HepG2 (cell line): ENCODE data around the gene BLCAP. TPM values are rescaled to one million over a fixed set of nuclear protein-coding genes. Genes with fewer than 3 reads are reported as not detected.

ENCODE experiments used
- ARID5B ChIP-seq: IDR thresholded peaks from 2 replicates; pipeline ENCODE4 v1.4.0; 2020; ENCODE audit warnings: mild to moderate bottlenecking, missing genetic modification reagents
- ATAD3A ChIP-seq: sonication (generic); formaldehyde crosslinking; IDR thresholded peaks from 2 replicates; pipeline ENCODE4 v1.4.0; 2020; ENCODE audit warnings: missing genetic modification reagents
- CBX1 ChIP-seq: IDR thresholded peaks from one replicate; pipeline ENCODE4 v1.6.1; 2016; ENCODE audit warnings: antibody characterized with exemption, low read depth
- CSRNP1 ChIP-seq: sonication (generic); formaldehyde crosslinking; IDR thresholded peaks from 2 replicates; pipeline ENCODE4 v1.8.1; 2023; ENCODE audit warnings: mild to moderate bottlenecking, missing genetic modification reagents
- CTCF ChIP-seq: sonication (generic); formaldehyde crosslinking; IDR thresholded peaks from 2 replicates; pipeline ENCODE4 v1.5.0; 2020; ENCODE audit warnings: mild to moderate bottlenecking, missing genetic modification reagents, moderate library complexity
- E2F5 ChIP-seq: sonication (generic); formaldehyde crosslinking; conservative IDR thresholded peaks from 2 replicates; pipeline ENCODE4 v1.4.0; 2020; ENCODE audit warnings: missing genetic modification reagents
- EZH2 ChIP-seq: conservative IDR thresholded peaks from 2 replicates; pipeline ENCODE4 v1.6.1; 2012; ENCODE audit warnings: mild to moderate bottlenecking, low read depth, low read length, moderate library complexity
- FOXP1 ChIP-seq, 2 experiments: fragments of 450-650 bp in 1 of 2; IDR thresholded peaks; 2 replicates each; pipeline ENCODE4 v1.6.1; 2017 to 2018; ENCODE audit warnings: antibody characterized with exemption in 1 of 2
- GABPB1 ChIP-seq: IDR thresholded peaks from 2 replicates; pipeline ENCODE4 v1.6.1; 2016; ENCODE audit warnings: mild to moderate bottlenecking, missing genetic modification reagents, moderate library complexity, missing compliant biosample characterization
- KDM1A ChIP-seq: IDR thresholded peaks from 2 replicates; pipeline ENCODE4 v1.6.1; 2016; ENCODE audit warnings: missing compliant biosample characterization
- MAFK ChIP-seq, 2 experiments: IDR thresholded peaks in 1 of 2; conservative IDR thresholded peaks in 1 of 2; 2 replicates each; pipeline ENCODE4 v1.6.1; 2011; ENCODE audit warnings: improper control_type of control experiment in 2 of 2, low read length in 2 of 2
- MXD1 ChIP-seq: sonication (generic); formaldehyde crosslinking; IDR thresholded peaks from 2 replicates; pipeline ENCODE4 v1.4.0; 2020; ENCODE audit warnings: mild to moderate bottlenecking, missing genetic modification reagents
- NCOR1 ChIP-seq: fragments of 200-600 bp; sonication (generic); IDR thresholded peaks from 2 replicates; pipeline ENCODE4 v1.7.0; 2017; ENCODE audit warnings: antibody characterized with exemption, low read length, borderline replicate concordance
- SALL2 ChIP-seq: sonication (generic); formaldehyde crosslinking; IDR thresholded peaks from 2 replicates; pipeline ENCODE4 v1.8.1; 2023; ENCODE audit warnings: mild to moderate bottlenecking, missing genetic modification reagents, inconsistent platforms
- ZFP37 ChIP-seq: sonication (generic); formaldehyde crosslinking; IDR thresholded peaks from 2 replicates; pipeline ENCODE4 v1.4.0; 2020; ENCODE audit warnings: missing genetic modification reagents, borderline replicate concordance
- ZMYM4 ChIP-seq: sonication (generic); formaldehyde crosslinking; IDR thresholded peaks from 2 replicates; pipeline ENCODE4 v1.8.1; 2023; ENCODE audit warnings: mild to moderate bottlenecking, missing genetic modification reagents
- ZNF20 ChIP-seq: sonication (generic); formaldehyde crosslinking; IDR thresholded peaks from 2 replicates; pipeline ENCODE4 v1.4.0; 2020; ENCODE audit warnings: mild to moderate bottlenecking, moderate library complexity, missing genetic modification reagents
- ZNF207 ChIP-seq: fragments of 450-650 bp; IDR thresholded peaks from 2 replicates; pipeline ENCODE4 v1.6.1; 2016; ENCODE audit warnings: antibody characterized with exemption, borderline replicate concordance
- ZNF337 ChIP-seq: sonication (generic); formaldehyde crosslinking; IDR thresholded peaks from 2 replicates; pipeline ENCODE4 v1.5.1; 2020; ENCODE audit warnings: missing genetic modification reagents, low read depth, mild to moderate bottlenecking, borderline replicate concordance
- ZNF33B ChIP-seq: sonication (generic); formaldehyde crosslinking; IDR thresholded peaks from 2 replicates; pipeline ENCODE4 v1.5.1; 2020; ENCODE audit warnings: mild to moderate bottlenecking, missing genetic modification reagents
- ZNF713 ChIP-seq: sonication (generic); formaldehyde crosslinking; IDR thresholded peaks from 2 replicates; pipeline ENCODE4 v1.4.0; 2020; ENCODE audit warnings: mild to moderate bottlenecking, missing genetic modification reagents
- polyA plus RNA-seq, 8 experiments: library from polyadenylated mRNA; depleted of rRNA in 3 of 8; stranded (reverse) in 7 of 8; unstranded in 1 of 8; fragments of >200 nt; fragmentation: Illumina TruSeq in 4 of 8; extraction: Trizol in 4 of 8; gene quantifications; 2 replicates each; pipeline versions ENCODE4 v1.2.1 to v1.2.3, GENCODE V29; 2011 to 2016; ENCODE audit warnings: low read depth in 4 of 8, missing spikeins in 1 of 8, mixed read lengths in 1 of 8; ENCODE audit not compliant: insufficient read depth in 1 of 8
- total RNA-seq, 5 experiments: library from RNA; depleted of rRNA; stranded (reverse); fragments of >200 nt; fragmentation: Illumina TruSeq; extraction: Trizol; gene quantifications; 2 replicates each; pipeline ENCODE4 v1.2.3, GENCODE V29; 2016; ENCODE audit warnings: low read depth in 1 of 5

Gene BLCAP
- total and polyA plus RNA-seq, 2 of the 13 experiments (the other 11 are each of a cell fraction or from before 2014, with no cell fraction given): 52.4 to 86.8 TPM

- no peak for TF ChIP-seq CSRNP1
- peak; percentile 75; the same call in 1 of the 2 replicates for TF ChIP-seq ZNF337
- TF ChIP-seq EZH2: no peak
- TF ChIP-seq GABPB1 (CRISPR knock-in tag): no peak
- no peak for TF ChIP-seq CTCF (CRISPR knock-in tag)
- TF ChIP-seq NCOR1: peak; percentile 70; the same call in 1 of the 2 replicates
- no peak for TF ChIP-seq FOXP1 (IDR thresholded peaks at IDR 0.05)
- no peak for TF ChIP-seq FOXP1 (CRISPR knock-in tag; IDR thresholded peaks at IDR 0.05)
- TF ChIP-seq MXD1 (CRISPR knock-in tag): no peak
- TF ChIP-seq SALL2 (CRISPR knock-in tag): no peak
- no peak for TF ChIP-seq ZNF207
- no peak for TF ChIP-seq KDM1A
- no peak for TF ChIP-seq ZNF20 (CRISPR knock-in tag)
- TF ChIP-seq ZNF33B: no peak
- no peak for TF ChIP-seq ATAD3A (CRISPR knock-in tag)
- TF ChIP-seq MAFK (conservative IDR thresholded peaks at IDR 0.05 in 1 of 2, IDR thresholded peaks at IDR 0.05 in 1 of 2; ENCODE audit: low read length in 2 of 2): peak in 1 of 2 experiments; percentile 32; a peak in 2 of 4 replicates
- no peak for TF ChIP-seq ZNF713 (CRISPR knock-in tag)
- no peak for TF ChIP-seq E2F5 (CRISPR knock-in tag)
- TF ChIP-seq ZFP37 (CRISPR knock-in tag): no peak
- no peak for TF ChIP-seq CBX1
- TF ChIP-seq ZMYM4: peak; percentile 12; the same call in 1 of the 2 replicates
- TF ChIP-seq ARID5B: no peak
Observed at GRCh38 chr20:37528446-37529213, 954 bp upstream of the BLCAP start (continued).
